Activated T-cell treated with anti-CD3 and anti-CD28 coated beads, Interleukin-2, amount 50 U/mL, for 4 hours (primary cell): Measurements from ENCODE around the gene MAML2. TPM values are rescaled to one million over a fixed set of nuclear protein-coding genes. Genes with fewer than 3 reads are reported as not detected.

Experiments used
- ATAC-seq, 2 donors: fragments of 200-7000 bp; cut with Tn5 transposase; one replicate each; pipeline ENCODE4 v1.10.0; 2021
- DNase-seq: peaks from one replicate; pipeline ENCODE4 v3.0.0-alpha.2; 2020
- H3K27me3 Mint-ChIP-seq: one replicate; pipeline ENCODE4 v1.8.0; 2021; ENCODE audit warnings: low read depth, mixed read lengths
- H3K36me3 Mint-ChIP-seq: one replicate; pipeline ENCODE4 v1.8.0; 2022; ENCODE audit warnings: mixed read lengths; ENCODE audit not compliant: insufficient read depth
- H3K4me1 Mint-ChIP-seq: one replicate; pipeline ENCODE4 v1.8.0; 2021; ENCODE audit warnings: low read depth, mixed read lengths
- H3K4me3 Mint-ChIP-seq: one replicate; pipeline ENCODE4 v1.8.0; 2021; ENCODE audit warnings: mild to moderate bottlenecking, moderate library complexity, mixed read lengths
- H3K9me3 Mint-ChIP-seq: one replicate; pipeline ENCODE4 v1.8.0; 2021; ENCODE audit warnings: mixed read lengths
- total RNA-seq, 3 donors: library from RNA; stranded (reverse); gene quantifications; one replicate each; pipeline ENCODE4 v1.2.1, GENCODE V29; 2021

Gene MAML2
- total RNA-seq, 3 donors from 2014 or later: 27.3 to 29.8 (median 29.2) TPM

DNA sequence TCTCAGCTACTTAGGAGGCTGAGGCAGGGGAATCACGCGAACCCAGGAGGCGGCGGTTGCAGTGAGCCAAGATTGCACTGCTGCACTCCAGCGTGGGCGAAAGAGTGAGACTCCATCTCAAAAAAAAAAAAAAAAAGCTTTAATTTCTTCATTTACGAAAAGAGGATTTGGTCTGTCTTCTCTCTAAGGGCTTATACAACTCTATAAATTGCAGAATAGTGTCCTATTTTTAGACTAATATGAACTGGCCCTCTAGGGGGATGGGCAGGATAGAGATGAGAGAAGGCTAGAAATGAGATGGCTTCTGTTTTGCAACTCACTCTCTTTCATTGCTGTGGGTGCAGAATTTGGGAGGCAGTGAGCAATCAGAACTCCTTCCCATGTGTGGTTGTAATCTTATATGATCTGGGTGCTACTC lies 11.3 kb downstream of the MAML2 start:
- Mint-ChIP-seq H3K27me3 (no peaks in the 10 kb centered on the region), H3K4me1 (peaks cover 77% of the 10 kb centered on the region), H3K4me3 (peak overlapping the region; percentile 3), H3K36me3 (peaks cover 43% of the 10 kb centered on the region), H3K9me3 (no peaks in the 10 kb centered on the region)
- no peak for ATAC-seq
- DNase-seq: no peak

DNA sequence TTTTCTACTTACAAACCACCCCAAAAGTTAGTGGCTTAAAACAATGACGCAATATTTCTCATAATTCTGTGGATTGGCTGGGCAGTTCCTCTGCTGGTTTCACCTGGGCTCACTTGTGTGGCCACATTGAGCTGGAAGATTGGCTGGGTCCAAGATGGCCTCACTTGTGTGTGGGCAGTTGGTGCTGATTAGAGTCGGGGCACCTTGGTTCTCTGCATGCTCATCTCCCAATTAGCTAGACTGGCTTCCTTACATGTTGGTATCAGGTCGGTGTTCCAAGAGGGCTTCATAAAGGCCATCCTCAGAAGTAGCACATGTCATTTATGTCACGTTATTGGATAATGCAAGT lies 12.5 kb downstream of the MAML2 start:
- DNase-seq (no peak), ATAC-seq (no peak)
- Mint-ChIP-seq H3K4me1 (peaks cover 74% of the 10 kb centered on the region), H3K4me3 (no peak overlapping the region), H3K27me3 (no peaks in the 10 kb centered on the region), H3K9me3 (no peaks in the 10 kb centered on the region), H3K36me3 (peaks cover 41% of the 10 kb centered on the region)

DNA sequence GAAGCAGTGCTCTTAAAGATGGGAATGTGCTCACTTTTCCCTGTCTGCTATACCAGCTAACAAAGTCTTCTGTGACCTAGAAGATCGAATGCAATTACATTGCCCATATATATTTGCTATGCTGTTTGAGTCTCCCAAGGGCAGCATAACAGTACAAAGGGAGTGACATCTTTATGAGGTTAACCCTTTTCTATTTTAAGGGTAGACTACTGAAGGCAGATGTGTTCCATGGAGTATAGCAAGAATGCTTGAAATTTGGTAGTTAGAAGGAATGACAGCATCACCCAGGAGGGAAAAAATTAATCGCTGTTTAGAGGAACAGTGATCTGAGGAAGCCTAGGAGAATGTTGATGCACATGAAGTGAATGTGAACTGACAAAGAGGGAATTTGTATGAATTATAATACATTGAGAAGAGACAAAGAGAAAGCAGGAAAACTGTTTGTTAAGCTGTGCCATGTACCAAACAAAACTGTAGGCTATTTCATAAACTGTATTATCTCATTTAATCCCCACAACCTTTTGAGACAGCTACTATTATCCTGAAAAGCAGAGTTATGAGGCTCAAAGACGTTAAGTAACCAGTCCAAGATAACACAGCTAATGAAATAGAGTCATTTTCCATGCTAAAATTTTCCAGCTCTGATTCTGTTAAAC lies 13.0 kb downstream of the MAML2 start:
- Mint-ChIP-seq H3K4me3 (no peak overlapping the region), H3K27me3 (no peaks in the 10 kb centered on the region), H3K9me3 (no peaks in the 10 kb centered on the region), H3K36me3 (peaks cover 40% of the 10 kb centered on the region), H3K4me1 (peaks cover 75% of the 10 kb centered on the region)
- DNase-seq (no peak), ATAC-seq (no peak)

DNA sequence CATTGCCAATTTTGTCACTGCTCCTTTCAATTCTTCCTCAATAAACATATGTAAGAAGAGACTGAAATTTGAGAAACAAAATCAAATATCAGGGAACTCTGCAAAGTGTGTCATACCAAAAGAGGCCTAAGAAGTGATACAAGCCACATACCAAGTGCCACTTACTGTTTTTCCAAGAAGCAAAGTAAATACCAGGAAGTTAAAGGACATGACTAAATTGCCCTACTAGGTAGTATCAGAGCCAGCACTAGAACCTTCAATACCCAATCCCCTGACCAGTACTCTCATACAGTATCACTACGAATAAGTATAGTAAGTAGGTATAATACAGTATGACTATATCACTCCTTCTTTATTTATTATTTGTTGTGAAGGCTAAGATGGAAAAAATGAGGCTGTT lies 13.6 kb downstream of the MAML2 start:
- no peaks in the 10 kb centered on the region for H3K27me3 Mint-ChIP-seq
- no peaks in the 10 kb centered on the region for H3K9me3 Mint-ChIP-seq
- no peak overlapping the region for H3K4me3 Mint-ChIP-seq
- H3K36me3 Mint-ChIP-seq: peaks cover 37% of the 10 kb centered on the region
- DNase-seq (no peak), ATAC-seq (peak; percentile 62 to 63)
- peaks cover 76% of the 10 kb centered on the region for H3K4me1 Mint-ChIP-seq

DNA sequence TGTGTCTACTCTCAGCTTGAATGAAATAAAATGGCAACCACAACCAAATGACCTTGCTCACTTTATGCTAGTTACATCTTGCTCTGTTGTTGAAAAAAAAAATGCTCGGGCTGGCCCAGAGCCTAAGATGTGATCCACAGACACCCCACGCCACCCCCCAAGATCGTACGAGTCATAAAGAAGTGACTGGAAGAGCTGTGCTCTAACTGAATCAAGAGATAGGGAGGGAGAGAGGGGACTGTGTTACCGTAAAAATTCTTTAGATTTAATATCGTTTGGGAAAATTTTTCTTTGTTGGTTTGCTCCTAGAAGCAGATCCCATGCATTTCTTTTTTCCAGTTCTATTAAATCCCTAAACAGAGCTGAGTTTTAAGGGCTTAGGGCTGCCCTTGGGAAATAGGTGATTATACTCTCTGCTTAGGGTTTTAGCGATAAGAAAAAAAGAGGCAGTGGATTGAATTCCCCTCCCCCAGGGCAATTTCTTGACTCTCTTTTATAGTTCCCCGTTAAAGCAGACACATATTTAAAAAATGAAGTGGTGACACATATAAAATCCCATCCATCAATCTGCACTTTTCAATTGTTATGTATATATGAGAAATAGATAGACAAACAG lies 14.5 kb downstream of the MAML2 start:
- ATAC-seq (no peak), DNase-seq (no peak)
- Mint-ChIP-seq H3K4me1 (peaks cover 76% of the 10 kb centered on the region), H3K9me3 (no peaks in the 10 kb centered on the region), H3K27me3 (no peaks in the 10 kb centered on the region), H3K4me3 (no peak overlapping the region), H3K36me3 (peaks cover 43% of the 10 kb centered on the region)

DNA sequence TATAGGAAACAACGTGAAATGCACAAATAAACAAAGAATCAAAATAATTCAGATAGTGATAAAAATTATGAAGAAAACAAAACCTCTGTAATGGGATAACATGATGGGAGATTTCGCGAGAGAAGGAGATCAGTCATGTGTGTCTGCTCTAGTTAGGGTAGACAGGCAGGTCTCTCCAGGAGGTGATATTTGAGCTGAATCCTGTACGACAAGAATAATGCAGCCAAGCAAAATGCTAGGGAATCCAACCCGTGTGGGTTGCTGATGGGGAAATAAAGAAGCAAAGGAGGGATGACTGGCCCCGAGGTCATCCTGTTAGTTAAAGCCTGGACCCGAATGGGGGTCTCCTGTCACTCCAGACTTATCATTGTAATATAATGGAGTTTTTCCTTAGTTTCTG lies 16.0 kb downstream of the MAML2 start:
- DNase-seq: no peak
- no peak for ATAC-seq
- H3K36me3 Mint-ChIP-seq: peaks cover 44% of the 10 kb centered on the region
- no peak overlapping the region for H3K4me3 Mint-ChIP-seq
- H3K9me3 Mint-ChIP-seq: no peaks in the 10 kb centered on the region
- H3K4me1 Mint-ChIP-seq: peaks cover 71% of the 10 kb centered on the region
- H3K27me3 Mint-ChIP-seq: no peaks in the 10 kb centered on the region

DNA sequence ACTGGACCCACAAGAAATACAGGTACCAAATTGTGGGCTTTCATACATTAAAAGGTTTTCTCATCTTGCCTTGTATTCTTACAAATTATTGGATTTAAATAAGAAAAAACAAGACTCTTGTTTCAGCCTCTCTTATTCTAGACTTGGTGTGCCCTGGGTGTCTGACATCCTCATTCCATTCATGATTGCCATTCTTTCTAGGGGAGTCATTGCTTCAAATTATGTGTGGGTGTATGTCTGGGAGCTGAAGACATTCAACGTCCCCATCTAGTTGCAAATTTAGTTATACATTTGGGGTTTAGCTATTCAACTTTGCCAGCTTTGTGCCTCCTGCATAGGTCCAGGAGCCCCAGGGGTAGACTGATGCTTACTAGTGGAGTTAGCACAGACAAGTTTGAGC lies 18.1 kb downstream of the MAML2 start:
- ATAC-seq: no peak
- Mint-ChIP-seq H3K4me1 (peaks cover 74% of the 10 kb centered on the region), H3K4me3 (no peak overlapping the region), H3K27me3 (no peaks in the 10 kb centered on the region), H3K36me3 (peaks cover 57% of the 10 kb centered on the region), H3K9me3 (no peaks in the 10 kb centered on the region)
- no peak for DNase-seq

DNA sequence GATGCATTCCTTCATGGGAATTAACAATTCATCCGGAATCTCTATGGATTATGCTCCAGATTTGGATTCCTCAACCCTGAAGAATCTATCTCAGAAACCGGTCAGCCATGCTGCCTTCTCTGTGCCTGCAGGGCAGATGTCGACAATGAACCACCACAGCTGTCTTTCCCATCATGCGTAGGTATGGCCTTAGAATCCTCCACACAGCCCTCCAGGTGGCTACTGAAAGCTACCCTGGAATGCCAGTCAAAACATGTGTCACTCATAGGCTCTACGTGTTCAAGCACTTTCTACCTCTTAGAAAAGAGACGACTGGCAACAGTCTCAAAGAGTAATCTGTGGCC lies 19.4 kb downstream of the MAML2 start:
- Mint-ChIP-seq H3K4me1 (peaks cover 74% of the 10 kb centered on the region), H3K27me3 (no peaks in the 10 kb centered on the region), H3K36me3 (peaks cover 52% of the 10 kb centered on the region), H3K9me3 (no peaks in the 10 kb centered on the region), H3K4me3 (no peak overlapping the region)
- no peak for ATAC-seq
- DNase-seq: no peak

DNA sequence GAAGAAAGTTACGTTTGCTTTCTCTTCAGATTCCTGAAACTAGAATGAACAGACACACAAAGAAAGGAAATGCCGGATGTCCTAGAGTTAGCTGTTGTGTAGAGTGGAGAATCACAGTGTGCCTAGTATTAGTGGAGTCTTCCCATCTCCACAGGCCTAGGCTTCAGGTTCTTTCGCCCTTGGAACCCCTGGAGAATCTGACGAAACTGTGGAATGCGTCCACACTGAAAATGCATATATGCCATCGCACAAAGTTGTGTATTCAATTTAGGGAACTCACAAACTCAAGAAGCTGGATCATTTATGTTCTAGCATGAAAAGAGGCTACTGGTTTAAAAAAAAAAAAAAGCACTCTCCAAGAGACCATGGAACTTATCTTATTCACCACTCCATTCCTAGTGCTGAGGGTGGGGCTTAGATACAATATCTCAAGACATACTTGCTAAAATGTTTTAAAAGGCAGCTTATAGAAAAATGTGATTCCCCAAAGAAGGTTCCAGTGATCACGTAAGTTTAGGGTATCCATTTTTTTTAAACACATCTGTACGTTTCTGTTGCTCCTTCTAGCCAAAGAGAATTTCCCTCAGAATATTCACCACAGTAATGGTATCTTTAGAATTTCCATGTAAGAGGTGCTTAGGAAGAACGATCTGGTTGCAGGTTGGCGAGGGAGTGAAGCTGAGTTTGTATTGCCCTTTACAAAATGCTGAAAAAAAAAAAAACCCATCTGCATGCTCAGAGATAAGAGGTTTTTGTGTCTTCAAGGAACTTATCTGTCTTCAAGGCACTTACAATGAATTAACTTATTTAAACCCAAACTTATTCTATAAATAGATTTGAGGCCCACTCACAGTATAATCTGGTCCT lies 20.0 kb downstream of the MAML2 start:
- Mint-ChIP-seq H3K27me3 (no peaks in the 10 kb centered on the region), H3K9me3 (no peaks in the 10 kb centered on the region), H3K4me3 (no peak overlapping the region), H3K4me1 (peaks cover 77% of the 10 kb centered on the region), H3K36me3 (peaks cover 56% of the 10 kb centered on the region)
- ATAC-seq (no peak), DNase-seq (no peak)

DNA sequence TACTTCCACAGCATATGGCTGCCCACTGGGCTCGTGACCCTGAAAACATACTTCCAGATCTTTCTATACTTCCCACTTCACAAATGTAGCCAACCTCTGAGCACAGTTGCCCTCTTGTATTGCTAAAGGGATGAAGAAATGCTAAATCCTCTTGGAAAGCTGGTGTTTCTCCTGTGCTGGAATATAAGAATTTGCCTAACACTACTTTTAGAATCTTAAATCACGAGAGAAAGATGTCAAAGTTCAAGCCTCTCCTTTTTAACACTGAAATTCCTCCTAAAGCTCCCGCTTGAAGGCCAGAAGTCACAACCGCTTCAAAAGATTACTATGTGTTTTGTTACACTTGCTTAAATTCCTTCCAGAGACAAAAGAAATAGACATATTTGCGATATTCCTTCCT lies 21.9 kb downstream of the MAML2 start:
- no peak for DNase-seq
- Mint-ChIP-seq H3K27me3 (no peaks in the 10 kb centered on the region), H3K36me3 (peaks cover 65% of the 10 kb centered on the region), H3K9me3 (no peaks in the 10 kb centered on the region), H3K4me3 (no peak overlapping the region), H3K4me1 (peaks cover 90% of the 10 kb centered on the region)
- ATAC-seq: no peak

DNA sequence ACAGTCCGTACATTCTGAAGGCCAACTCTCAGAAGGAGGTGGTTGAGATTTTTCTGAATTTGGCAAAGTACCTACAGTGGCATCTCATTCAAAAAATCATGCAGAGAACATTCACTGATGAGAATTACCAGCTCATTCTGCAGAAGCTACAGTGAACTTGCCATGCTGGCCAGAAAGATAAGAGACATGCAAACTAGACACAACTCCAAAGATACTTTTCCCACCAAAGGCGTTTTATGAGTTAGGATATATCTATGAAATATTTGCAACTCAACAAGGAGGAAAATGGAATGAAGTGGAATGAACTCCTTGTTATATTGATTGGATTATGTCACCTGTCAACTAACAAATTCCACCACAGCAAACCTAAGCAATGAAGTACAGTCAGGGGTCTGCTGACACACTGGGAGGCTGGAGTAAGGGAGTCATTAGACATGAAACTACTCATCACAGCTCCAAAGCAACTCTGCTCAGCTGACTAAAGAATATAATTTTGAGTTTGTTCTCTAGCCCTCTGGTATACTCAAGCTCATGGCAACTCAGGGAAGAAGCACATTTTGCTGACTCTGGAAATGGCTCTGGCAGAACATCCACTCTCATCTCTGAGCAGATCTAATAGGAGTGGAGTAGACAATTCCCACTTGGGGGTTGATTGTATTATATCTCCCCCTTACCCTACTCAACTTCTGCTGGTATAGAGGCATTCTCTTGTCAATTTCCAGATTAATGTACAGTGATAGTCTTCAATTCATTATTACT lies 22.9 kb downstream of the MAML2 start:
- Mint-ChIP-seq H3K4me1 (peaks cover 90% of the 10 kb centered on the region), H3K36me3 (peaks cover 67% of the 10 kb centered on the region), H3K9me3 (no peaks in the 10 kb centered on the region), H3K27me3 (no peaks in the 10 kb centered on the region), H3K4me3 (no peak overlapping the region)
- no peak for DNase-seq
- peak; percentile 58 to 62 for ATAC-seq

DNA sequence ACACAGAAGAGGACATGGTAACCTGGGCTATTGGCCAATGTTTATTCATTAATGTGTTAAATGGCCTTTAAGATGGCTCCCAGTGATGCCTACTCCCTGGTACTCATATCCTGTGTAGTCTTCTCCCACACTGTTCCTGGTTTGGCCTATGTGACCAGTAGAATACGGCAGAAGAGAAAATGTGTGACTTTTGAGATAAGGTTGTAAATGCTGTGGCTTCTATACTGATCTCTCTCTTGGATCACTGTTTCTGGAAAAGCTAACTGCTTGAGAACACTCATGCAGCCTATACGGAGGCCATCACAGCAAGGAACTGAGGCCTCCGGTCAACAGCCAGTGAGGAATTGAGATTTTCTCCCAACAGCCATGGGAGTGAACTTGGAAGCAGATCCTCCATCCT lies 24.1 kb downstream of the MAML2 start:
- Mint-ChIP-seq H3K27me3 (no peaks in the 10 kb centered on the region), H3K36me3 (peaks cover 64% of the 10 kb centered on the region), H3K4me3 (no peak overlapping the region), H3K4me1 (peaks cover 90% of the 10 kb centered on the region), H3K9me3 (no peaks in the 10 kb centered on the region)
- ATAC-seq (no peak), DNase-seq (no peak)

DNA sequence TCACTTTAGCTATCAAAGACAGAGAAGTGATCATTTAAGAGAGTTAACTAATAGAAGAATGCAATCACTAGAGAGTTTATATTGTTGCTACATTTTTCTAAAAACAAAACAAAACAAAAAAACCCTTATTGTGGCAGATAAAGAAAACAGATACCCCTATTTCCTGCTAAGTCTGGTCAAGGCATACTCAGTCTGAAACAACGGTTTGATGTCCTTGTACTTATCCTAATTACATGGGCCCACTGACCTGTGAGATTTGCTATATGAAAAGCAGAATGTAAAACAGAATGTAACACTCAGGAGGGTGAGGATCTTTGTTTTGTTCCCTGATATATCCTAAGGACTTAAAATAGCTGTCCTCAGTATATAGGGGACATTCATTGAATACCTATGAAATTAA lies 24.6 kb downstream of the MAML2 start:
- no peaks in the 10 kb centered on the region for H3K27me3 Mint-ChIP-seq
- H3K4me1 Mint-ChIP-seq: peaks cover 92% of the 10 kb centered on the region

DNA sequence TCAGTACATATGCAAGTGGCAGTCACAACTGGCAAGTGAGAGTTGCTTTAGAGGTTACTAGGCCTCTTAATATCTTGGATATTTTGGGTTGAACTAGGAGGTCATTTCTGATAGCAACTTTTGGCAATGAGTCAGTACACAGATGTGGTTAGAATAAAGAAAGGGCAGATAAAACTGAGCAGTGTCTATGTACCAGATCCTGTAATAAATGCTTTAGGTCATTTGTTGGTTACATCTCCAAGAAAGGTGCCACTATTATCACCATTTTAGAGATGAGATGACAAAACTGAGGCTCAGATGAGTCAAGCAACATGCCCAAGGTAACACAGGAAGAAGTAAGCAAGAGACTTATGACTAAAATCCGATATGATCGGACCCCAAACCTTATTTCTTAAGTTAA lies 25.0 kb downstream of the MAML2 start:
- Mint-ChIP-seq H3K9me3 (no peaks in the 10 kb centered on the region), H3K27me3 (no peaks in the 10 kb centered on the region), H3K36me3 (peaks cover 55% of the 10 kb centered on the region), H3K4me1 (peaks cover 95% of the 10 kb centered on the region), H3K4me3 (peak overlapping the region; percentile 2)
- ATAC-seq (peak; percentile 41 to 53), DNase-seq (no peak)

More for the DNA sequence above, 24.6 kb downstream of the MAML2 start:
- Mint-ChIP-seq H3K4me3 (peak overlapping the region; percentile 2), H3K9me3 (no peaks in the 10 kb centered on the region), H3K36me3 (peaks cover 59% of the 10 kb centered on the region)
- ATAC-seq (no peak), DNase-seq (no peak)
